GM19351 (cell line): ENCODE results near the gene NMRAL1.

Experiments used
- ATAC-seq: cut with Tn5 transposase; IDR thresholded peaks from one replicate; pipeline ENCODE4 v1.9.1; 2021; ENCODE audit warnings: mild to moderate bottlenecking, moderate library complexity; ENCODE audit not compliant: unreplicated experiment

Gene NMRAL1

DNA sequence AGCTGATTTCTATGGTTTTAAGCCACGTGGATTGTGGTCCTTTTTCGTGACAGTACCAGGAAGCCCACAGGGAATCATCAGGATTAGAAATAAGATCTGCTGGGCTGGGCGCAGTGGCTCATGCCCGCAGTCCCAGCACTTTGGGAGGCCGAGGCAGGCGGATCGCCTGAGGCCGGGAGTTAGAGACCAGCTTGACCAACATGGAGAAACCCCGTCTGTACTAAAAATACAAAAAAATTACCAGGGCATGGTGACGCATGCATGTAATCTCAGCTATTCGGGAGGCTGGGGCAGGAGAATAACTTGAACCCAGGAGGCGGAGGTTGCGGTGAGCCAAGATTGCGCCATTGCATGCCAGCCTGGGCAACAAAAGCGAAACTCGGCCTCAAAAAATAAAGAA lies 6.5 kb downstream of the NMRAL1 start:
- no peak for ATAC-seq

DNA sequence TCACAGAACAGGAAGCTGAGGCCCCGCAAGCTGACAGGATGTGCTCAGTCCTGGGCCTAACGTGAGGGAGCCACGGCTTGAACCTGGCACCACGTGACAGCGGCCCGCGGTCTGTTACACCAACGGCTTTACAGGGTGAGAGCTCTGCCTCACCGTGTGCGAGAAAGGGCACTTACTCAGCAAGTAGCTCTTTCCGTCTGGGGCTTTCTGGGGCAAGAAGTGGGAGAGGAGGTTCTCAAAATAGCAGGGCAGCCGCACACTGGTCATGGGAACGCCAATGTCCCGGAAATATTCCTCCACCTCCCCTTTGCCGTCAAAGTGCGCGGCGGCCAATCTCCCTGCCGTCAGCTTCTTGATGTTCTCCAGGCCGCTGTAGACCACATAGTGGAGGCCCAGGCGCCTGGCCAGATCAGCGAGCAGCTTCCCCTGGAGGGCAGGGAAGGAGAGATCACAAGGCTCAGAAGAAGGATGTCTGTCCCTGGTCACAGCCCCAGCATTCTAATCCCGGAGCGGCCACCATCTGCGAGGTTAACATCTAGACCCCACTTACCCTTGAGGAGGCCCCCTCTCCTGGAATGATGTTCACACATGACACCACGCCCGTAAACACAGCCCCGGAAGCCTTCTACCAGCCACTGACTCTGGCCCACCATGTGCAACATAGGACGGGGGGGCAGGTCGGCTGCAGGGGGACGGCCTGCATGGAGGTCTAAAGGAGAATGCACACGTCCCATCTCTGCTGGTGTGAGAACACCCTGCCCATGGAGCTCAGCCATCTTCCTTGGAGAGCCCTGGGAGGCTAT lies 8.2 kb downstream of the NMRAL1 start:
- ATAC-seq: no peak

DNA sequence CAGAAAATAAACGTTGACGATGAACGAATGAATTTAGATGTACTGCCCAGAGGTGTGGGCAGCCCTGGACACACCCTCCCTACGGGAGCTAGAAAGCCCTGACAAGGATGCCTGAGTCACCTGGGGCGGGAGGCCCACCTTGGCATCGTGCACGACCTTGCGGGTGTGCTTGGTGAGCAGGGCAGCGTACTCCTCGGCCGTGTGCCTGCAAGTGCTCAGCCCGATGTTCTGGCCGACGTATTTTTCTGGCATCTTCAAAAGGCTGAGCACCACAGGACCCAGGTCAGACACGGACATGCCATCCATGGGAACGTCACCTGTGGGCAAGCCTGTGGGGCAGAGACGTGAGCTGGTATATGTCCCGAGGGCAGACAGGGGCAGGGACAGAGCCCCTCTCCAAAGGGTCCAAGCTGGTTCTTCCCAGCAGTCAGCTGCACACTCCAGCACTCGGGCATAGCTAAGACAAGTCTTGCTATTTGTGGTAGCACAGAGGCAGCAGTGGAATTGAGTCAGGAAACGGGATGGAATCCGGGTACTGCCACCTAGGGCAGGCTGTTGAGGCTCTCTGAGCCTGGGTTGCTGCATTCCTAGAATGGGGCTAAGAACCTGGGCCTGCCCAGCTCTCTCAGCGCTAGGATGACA lies 10.8 kb downstream of the NMRAL1 start:
- no peak for ATAC-seq

DNA sequence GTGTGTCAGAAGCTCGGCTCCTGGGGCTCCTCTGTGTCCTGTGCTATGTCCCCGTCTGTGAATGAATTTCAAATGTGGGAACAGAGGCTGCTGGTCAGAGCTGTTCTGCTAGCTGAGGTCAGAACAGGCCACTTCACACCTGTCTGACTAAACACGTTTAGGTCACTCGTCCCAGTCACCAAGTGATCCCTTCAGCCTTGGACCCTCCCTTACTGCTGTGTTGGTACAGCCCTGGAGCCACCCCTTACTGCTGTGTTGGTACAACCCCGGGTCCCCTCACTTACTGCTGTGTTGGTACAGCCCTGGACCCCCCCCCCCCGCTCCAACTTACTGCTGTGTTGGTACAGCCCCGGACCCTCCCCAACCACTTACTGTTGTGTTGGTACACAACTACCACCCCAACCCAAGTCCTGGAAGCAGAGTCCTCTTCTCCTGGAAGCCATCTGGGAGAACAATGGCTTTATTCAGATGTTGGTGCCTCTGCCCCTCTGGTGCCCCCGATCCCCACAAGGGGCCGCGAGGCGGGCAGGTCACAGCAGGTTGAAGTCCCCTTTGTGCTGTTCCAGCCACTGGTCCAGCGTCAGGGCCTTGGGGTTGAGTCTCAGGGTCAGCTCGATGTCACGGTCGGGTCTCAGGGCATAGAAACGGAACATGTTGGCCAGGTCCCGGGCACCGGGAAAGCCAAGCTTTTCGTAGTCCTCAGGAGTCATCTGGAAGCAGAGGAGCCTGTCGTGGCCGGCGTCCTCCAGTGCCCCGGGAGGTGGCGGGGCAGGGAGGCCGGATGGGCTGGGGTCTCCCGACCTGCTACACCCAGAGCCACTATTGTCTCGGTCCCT lies 13.0 kb downstream of the NMRAL1 start:
- ATAC-seq: no peak

DNA sequence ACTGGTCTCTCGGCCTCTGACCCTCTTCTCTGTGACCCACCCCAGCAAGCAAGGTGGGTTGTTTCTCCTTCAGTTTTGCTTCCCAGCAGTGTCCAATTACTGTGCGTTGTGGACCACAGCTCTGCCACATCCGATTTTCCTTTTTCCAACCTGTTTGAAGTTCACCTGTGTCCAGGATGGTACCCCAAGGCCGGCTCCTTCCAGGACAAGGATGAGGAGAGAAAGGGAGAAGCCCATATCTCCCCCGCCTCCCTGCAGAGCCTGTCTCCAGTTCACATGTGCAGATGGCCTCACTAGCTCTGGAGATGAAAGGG lies 13.5 kb downstream of the NMRAL1 start:
- ATAC-seq: no peak

DNA sequence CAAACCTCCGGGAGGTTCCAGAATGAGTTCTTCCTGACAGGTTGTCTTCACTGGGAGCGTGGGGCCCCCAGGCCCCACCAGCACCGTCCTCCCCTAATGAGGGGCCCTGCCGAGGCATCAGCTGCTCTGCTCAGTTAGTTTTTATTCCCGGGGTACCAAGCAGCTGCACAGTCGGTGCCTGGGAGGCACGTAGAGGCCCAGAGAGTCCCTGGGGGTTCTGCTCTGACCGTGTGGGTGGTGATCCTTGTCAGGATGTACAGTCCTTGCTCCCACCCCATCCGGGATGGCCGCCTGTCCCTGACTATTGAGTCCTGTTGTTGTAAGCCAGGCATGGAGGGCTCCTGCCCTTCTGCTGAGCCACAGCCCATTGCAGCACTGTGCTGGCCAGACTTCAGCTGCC lies 18.5 kb downstream of the NMRAL1 start:
- no peak for ATAC-seq

DNA sequence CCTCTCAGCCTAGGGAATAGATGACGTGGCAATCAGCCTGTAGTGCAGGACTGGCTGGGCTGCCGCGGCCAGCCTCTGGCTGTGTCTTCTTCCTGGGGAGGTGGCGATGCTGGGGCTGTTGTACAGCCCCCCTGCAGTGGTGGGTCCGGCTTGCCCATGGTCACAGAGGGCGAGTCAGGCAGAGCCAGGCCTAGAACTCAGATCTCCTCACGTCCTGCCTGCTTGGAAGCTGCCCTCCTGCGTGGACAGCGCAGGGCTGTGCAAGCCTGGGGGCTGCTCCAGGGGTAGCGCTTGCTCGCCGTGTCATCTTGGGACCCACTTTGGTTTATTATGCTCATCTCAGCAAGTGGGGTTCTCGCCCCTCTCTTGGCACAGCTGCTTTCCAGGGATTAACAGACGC lies 19.3 kb downstream of the NMRAL1 start:
- ATAC-seq: no peak

DNA sequence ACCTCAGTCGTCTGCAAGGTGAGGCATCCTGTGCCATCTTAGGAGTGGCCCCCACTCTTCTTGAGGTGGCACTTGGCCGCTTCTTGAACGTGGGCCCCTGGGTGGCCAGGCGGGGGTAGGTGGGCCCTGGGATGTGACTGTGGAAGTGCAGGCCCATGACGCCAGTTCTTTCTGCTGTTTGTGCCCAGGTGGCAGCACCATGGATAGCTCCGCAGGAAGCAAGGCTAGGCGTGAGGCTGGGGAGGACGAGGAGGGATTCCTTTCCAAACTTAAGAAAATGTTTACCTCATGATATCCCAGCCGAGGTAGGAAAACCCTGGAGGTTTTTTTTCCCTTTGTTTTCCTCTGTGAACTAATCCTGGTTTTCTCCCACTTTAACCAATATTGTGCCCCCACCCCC lies 19.8 kb downstream of the NMRAL1 start:
- no peak for ATAC-seq

DNA sequence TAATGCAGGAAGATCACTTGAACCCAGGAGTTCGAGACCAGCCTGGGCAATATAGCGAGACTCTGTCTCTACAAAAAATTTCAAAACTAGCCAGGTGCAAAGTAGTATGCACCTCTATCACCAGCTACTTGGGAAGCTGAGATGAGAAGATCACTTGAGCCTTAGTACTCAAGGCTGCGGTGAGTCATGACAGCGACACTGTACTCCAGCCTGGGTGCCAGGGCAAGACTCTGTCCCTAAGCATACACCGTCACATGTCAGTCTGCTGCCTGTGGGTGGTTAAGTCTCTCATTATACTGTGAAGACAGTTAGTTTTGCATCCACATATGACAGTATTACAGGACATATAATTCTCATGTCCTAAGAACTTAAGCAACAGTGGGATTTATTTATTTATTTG lies 21.8 kb downstream of the NMRAL1 start:
- no peak for ATAC-seq

DNA sequence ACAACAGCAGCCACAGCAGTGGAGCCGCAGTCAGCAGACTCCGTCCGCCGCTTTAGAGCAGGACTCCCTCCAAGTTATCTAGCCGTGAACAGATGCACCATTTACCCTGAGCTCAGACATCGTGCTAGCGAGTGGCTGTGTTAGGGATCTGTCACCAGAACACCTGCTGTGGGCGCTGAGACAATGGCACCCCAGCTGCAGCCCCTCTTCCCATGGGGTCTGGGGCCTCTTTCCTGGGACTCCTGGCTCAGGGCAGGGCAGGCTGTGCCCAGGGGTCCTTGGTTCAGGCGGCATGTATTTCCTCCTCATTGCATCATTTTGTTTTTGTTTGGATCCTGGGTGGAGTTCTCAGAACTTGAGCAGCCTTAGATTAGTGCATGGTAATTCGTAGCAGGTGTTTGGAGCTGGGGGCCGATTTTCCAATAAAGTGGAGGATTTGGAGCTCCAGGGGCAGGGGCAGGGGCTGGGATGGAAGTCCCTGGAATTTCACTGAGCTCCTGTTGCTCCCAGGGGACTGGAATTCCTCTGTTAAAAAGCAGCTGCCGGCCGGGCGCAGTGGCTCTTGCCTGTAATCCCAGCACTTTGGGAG lies 23.4 kb downstream of the NMRAL1 start:
- ATAC-seq: no peak

DNA sequence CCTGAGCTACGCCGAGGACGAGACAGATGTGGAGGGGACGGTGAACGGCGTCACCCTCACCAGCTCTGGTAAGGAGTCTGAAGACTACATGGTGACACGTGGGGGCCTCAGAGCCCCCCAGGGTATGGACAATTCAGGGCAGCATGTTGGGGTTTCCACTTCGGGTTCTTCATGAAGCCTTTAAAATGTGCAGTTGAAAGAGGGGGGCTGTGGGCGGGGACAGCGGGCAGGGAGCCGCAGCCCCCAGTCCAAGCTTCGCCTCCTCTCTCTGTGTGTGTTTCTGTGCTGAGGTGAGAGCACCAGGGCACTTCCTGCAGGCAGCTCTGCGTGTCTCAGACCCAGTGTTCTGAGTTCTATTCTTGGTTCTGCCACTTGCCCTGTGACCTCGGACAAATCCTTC lies 24.0 kb downstream of the NMRAL1 start:
- ATAC-seq: no peak

DNA sequence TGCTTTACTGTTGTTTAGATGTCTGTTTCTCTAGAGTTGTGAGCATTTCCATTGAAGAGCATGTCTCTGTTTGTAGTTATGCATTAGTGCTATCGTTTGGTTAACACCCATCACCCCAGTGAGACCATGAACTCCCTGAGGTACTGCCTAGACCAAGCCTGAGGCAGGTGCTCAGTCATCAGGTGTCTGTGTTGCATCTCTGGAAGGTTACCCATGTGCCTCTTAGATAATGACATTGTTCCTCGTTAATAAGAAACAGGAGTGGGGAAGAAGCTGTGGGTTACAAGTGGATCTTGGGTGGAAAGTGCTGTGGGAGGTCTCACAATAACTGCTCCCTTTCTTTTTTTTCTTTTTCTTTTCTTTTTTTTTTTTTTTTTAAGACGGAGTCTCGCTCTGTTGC lies 30.4 kb downstream of the NMRAL1 start:
- no peak for ATAC-seq

DNA sequence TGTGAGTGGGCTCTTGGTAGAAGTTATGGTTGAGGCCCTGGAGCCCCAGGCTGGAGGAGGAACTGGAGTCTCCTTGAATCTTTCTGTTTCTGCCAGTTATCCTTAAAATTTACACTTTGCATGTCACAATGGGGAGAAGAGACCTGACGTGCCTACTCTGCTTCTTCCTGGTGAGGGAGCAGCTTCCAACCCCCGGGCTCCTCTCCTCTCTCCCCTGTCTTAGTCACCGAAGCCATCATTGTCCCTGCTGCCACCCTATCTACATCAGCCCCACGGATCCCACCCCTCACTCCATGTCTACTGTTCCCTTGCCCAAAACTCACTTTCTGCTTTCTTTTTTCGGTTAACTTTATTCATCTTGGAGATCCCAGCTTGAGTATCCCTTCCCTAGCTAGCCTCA lies 31.2 kb downstream of the NMRAL1 start:
- ATAC-seq: no peak

DNA sequence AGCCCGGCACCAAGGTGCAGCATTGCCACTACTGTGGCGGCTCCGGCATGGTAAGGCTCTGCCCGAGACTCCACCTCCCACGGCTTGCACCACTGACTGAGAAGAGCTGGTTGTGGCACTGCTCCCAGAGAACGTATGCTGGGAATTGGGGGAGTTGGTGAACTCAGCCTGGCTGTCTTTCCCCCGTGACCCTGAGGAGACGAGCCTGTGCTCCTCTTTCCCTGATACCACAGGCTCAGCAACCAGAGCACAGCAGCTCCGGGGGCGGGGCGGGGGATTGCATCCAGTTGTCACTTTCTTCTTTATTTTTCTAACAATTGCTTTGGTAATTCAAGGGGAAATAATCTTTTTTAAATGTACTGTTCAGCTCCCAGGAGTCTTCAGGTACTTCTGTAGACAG lies 32.1 kb downstream of the NMRAL1 start:
- ATAC-seq: no peak

DNA sequence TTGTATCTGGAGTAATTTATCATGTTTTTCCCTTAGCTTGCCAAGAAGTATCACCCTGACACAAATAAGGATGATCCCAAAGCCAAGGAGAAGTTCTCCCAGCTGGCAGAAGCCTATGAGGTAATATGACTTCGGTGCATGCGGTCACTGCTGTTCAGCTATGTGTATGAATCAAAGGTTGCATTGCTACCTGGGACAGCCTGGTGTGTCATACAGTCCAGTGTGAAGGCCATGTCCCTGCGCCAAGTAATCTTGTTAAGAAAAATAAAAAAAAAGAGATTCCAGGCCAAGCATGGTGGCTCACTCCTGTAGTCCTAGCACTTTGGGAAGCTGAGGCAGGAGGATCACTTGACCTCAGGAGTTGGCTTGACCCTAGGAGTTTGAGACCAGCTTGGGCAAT lies 37.1 kb downstream of the NMRAL1 start:
- ATAC-seq: no peak

DNA sequence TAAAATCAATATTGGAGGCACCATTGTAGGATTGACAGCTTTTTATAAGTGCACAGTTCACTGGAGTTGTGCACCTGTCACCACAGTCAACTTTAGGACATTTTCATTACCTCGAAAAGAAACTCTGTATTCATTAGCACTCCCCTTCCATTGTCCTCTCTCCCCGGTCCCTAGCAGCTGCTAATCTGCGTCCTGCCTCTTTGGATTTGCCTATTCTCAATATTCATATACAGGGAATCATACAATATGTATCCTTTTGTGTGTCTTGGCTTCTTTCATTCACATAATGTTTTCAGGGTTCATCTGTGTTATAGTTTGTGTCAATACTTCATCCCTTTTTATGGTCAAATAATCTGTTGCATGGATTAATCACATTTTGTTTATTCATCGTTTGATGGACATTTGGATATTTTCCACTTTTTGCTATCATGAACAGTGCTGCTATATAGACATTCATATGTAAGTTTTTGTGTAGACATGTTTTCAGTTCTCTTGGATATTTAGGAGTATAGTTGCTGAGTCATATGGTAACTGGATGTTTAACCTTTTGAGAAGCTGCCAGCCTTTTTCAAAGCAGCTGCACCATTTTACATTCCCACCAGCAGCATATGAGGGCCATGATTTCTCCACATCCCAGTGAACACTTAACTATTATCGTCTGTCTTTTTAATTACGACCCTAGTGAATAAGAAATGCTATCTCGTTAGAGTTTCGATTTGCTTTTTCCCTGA lies 38.9 kb downstream of the NMRAL1 start:
- ATAC-seq: no peak

DNA sequence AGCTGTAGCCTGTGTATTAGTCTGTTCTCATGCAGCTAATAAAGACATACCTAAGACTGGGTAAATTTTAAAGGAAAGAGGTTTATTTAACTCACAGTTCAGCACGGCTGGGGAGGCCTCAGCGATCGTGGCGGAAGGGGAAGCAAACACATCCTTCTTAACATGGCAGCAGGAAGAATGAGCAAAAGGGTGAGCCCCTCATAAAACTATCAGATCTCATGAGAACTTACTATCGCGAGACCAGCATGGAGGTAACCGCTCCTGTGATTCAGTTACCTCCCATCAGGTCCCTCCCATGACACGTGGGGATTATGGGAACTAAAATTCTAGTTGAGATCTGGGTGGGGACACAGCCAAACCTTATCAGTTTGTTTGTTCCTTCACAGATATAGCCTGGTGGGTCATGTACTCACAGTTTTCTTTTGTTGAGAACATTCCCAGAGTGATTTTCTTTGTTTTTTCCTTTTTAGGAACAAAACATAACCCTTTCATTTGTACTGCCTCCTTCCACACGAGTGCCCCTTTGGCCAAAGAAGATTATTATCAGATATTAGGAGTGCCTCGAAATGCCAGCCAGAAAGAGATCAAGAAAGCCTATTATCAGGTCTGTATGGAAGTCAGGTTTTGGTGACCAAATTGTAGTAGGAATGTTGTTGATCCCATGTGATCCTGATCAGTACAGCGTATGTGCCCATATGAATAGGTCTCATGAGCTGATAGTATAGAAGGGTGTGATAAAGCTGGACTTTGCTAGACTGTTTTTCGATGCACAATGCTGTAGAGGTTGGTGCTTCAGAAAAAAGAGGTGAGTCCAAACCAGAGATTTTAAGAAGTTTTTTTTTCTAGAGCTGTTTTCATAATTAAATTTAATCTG lies 40.3 kb downstream of the NMRAL1 start:
- ATAC-seq: no peak

DNA sequence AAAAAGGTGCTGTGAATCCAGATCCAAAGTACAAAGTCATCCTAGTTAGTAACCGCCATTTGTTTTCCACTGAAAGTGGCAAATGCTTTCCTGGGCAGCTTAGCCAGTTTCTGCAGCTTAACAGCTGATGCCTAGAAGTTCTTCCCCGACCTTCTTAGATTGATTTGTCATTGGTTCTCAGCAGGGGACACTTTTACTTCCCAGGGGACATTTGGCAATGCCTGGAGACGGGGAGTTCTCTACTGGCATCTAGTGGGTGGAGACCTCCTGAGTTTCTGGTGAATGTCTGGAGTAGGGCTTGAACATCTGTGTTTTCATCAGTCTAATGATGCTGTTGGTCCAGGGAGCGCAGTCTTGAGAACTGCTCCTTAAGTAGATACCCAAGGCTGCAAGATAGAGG lies 41.2 kb downstream of the NMRAL1 start:
- ATAC-seq: no peak

DNA sequence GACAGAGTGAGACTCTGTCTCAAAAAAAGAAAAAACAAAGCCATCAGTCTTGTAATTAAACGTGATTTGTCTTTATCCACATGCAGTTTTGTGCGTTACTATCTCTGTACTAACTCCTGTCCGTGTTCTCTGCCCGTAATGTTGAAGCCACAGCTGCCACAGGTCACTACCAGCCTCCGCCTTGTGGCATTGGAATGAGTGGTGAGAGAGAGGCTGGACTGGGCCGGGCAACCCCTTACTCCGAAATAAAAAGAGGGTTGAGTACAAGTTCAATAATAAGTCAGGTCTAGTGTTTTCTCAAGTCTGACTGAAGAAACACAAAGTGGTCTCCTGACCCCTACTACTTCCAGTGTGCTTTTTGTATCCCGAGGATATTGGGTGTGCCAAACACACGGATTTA lies 43.4 kb downstream of the NMRAL1 start:
- no peak for ATAC-seq

DNA sequence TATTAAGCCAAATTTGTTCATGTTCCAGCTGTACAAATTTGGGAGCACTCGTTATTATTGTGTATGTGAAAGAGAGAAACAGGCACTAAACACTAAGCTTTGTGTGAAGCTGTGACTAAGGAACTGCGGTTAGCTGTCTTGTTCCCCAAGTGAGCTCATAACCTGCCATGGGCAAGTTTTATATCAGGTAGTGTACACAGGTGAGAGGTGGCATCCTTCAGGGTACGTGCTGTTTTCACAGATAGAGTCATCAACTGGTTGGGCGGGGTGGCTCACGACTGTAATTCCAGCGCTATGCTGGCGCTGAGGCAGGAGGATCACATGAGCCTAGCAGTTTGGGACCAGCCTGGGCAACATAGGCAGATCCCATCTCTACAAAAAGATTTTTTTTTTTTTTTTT lies 45.9 kb downstream of the NMRAL1 start:
- no peak for ATAC-seq
